Prostate gland (tissue), 2 donors: ENCODE results near the gene FNDC10.

Experiments
- CTCF ChIP-seq, 4 experiments: fragments of 200-600 bp in 2 of 4; fragments of 450-650 bp in 2 of 4; sonication (generic) in 2 of 4; IDR thresholded peaks; 1 replicate in 3 of 4; 2 replicates in 1 of 4; pipeline ENCODE4 v1.5.1; 2016 to 2019; ENCODE audit warnings: antibody characterized with exemption in 4 of 4, mild to moderate bottlenecking in 2 of 4, moderate library complexity in 2 of 4
- POLR2A ChIP-seq: fragments of 450-650 bp; IDR thresholded peaks from one replicate; pipeline ENCODE4 v1.6.1; 2016; ENCODE audit warnings: antibody characterized with exemption, mild to moderate bottlenecking
- POLR2AphosphoS5 ChIP-seq: sonication (generic); formaldehyde crosslinking; IDR thresholded peaks from one replicate; pipeline ENCODE4 v1.6.1; 2017; ENCODE audit warnings: antibody characterized with exemption

DNA sequence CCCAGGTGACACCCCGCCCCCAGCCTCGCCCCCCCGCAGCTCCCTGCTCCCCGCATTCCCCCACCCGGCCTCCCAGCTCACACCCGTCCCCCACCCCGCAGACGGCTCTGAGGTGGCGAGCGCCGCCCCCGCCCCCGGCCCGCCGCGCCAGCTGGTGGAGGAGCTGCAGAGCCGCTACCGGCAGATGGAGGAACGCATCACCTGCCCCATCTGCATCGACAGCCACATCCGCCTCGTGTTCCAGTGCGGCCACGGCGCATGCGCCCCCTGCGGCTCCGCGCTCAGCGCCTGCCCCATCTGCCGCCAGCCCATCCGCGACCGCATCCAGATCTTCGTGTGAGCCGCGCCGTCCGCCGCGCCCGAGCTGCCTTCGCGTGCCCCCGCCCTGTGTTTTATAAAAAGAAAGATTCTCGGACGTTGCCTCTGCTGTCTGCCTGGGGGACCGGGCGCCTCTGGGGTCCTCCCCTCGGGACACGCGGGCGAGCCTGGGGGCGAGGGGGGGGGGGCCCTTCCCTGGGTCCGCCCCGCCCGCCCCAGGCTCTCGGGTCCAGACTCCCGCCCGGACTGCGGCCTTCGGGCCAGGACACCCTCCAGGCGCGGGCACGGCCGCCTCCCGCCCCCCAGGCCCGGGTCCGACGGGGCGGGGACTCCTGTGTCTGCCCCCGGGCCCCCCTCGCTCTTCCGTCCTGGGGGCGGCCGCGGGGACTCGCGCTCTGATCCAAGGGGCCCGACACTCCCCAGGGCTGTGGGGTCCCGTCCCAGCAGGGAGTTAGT lies 30.4 kb upstream of the FNDC10 start:
- no peak for TF ChIP-seq CTCF (IDR thresholded peaks at IDR 0.05)
- peak; percentile 18 for TF ChIP-seq POLR2A
- peak; percentile 24 for TF ChIP-seq POLR2AphosphoS5
